NCI-H2107 treated with DMSO at 0.1 percent for 48 hours (cell line): Measurements from ENCODE around the gene ADGRA3.

Experiments used
- DNase-seq: peaks from one replicate; lab custom pipeline; 2025; ENCODE audit not compliant: unreplicated experiment; lab: John Stamatoyannopoulos, UW

The ADGRA3 gene

GRCh38 chr4:22372986-22373385 is 142.9 kb downstream of the ADGRA3 start:
- no peak for DNase-seq

GRCh38 chr4:22369901-22370562 is 145.8 kb downstream of the ADGRA3 start:
- DNase-seq: no peak

- DNase-seq: no peak
Observed at GRCh38 chr4:22363787-22364186, 152.1 kb downstream of the ADGRA3 start.

GRCh38 chr4:22363036-22363435 is 152.8 kb downstream of the ADGRA3 start:
- no peak for DNase-seq

- DNase-seq: peak; percentile 37
Observed at GRCh38 chr4:22356987-22357596, 158.8 kb downstream of the ADGRA3 start.

GRCh38 chr4:22348410-22348809 is 167.5 kb downstream of the ADGRA3 start:
- no peak for DNase-seq

GRCh38 chr4:22345678-22346077 is 170.2 kb downstream of the ADGRA3 start:
- no peak for DNase-seq

- no peak for DNase-seq
Observed at GRCh38 chr4:22345055-22345454, 170.8 kb downstream of the ADGRA3 start.

GRCh38 chr4:22343606-22344005 is 172.3 kb downstream of the ADGRA3 start:
- DNase-seq: no peak

- DNase-seq: no peak
Observed at GRCh38 chr4:22339491-22339890, 176.4 kb downstream of the ADGRA3 start.

- DNase-seq: no peak
Observed at GRCh38 chr4:22338796-22339195, 177.1 kb downstream of the ADGRA3 start.
